Activated T-cell treated with anti-CD3 and anti-CD28 coated beads, Interleukin-2, amount 50 U/mL, for 72 hours (primary cell): ENCODE measurements around the gene TEPSIN. TPM values are rescaled to one million over a fixed set of nuclear protein-coding genes. Genes with fewer than 3 reads are reported as not detected.
A peak's percentile ranks its signal among the peaks of the same experiment; 100 is the strongest.

Source experiments
- ATAC-seq, 2 donors: fragments of 150-1000 bp; cut with Tn5 transposase; replicated peaks in 1 of 2; 2 replicates each; pipeline ENCODE4 v1.10.0; 2021; ENCODE audit warnings: moderate library complexity in 2 of 2, mild to moderate bottlenecking in 1 of 2
- DNase-seq, 2 donors: peaks; one replicate each; pipeline ENCODE4 v3.0.0; 2021 to 2022; ENCODE audit warnings: mixed read lengths in 1 of 2
- H3K27ac Mint-ChIP-seq: one replicate; pipeline ENCODE4 v1.8.0; 2022; ENCODE audit warnings: mild to moderate bottlenecking, moderate library complexity, mixed read lengths
- H3K27me3 Mint-ChIP-seq: one replicate; pipeline ENCODE4 v1.8.0; 2022; ENCODE audit warnings: low read depth, mixed read lengths
- H3K36me3 Mint-ChIP-seq, 2 donors: one replicate each; pipeline ENCODE4 v1.8.0; 2022; ENCODE audit warnings: mixed read lengths in 2 of 2, mild to moderate bottlenecking in 1 of 2; ENCODE audit not compliant: insufficient read depth in 2 of 2
- H3K4me1 Mint-ChIP-seq: one replicate; pipeline ENCODE4 v1.8.0; 2022; ENCODE audit warnings: low read depth, mixed read lengths
- H3K4me3 Mint-ChIP-seq, 2 donors: one replicate each; pipeline ENCODE4 v1.8.0; 2022; ENCODE audit warnings: mild to moderate bottlenecking in 2 of 2, mixed read lengths in 2 of 2, moderate library complexity in 2 of 2
- H3K9me3 Mint-ChIP-seq, 2 donors: one replicate each; pipeline ENCODE4 v1.8.0; 2022; ENCODE audit warnings: mixed read lengths in 2 of 2
- total RNA-seq, 2 donors: library from RNA; stranded (reverse); gene quantifications; one replicate each; pipeline ENCODE4 v1.2.3, GENCODE V29; 2022

TEPSIN gene
- total RNA-seq, 2 donors from 2014 or later = 39.1 to 55.0 TPM

DNA sequence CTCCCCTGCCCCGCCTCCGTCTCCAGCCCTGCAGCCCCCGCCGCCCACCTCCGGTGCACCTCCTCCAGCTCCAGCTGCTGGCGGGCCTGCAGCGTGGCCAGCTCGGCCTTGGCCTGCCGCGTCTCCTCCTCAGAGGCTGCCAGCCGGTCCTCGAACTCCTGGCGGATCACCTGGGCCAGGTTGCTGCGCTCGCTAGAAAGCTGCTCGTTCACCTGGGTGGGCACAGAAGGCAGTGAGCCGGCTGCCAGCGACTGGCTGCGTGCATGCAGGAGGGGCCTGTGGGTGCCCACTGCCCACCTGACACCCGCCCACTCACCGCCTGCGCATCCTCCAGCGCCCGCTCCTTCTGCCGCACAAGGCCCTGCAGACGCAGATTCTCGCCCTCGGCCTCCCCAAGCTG is 48.3 kb downstream of the TEPSIN start:
- DNase-seq (no peak), ATAC-seq (no peak)
- Mint-ChIP-seq H3K9me3 (no peaks in the 10 kb centered on the region), H3K36me3 (no peaks in the 10 kb centered on the region), H3K27ac (no peak overlapping the region), H3K4me3 (no peak overlapping the region), H3K27me3 (no peaks in the 10 kb centered on the region), H3K4me1 (no peaks in the 10 kb centered on the region)

DNA sequence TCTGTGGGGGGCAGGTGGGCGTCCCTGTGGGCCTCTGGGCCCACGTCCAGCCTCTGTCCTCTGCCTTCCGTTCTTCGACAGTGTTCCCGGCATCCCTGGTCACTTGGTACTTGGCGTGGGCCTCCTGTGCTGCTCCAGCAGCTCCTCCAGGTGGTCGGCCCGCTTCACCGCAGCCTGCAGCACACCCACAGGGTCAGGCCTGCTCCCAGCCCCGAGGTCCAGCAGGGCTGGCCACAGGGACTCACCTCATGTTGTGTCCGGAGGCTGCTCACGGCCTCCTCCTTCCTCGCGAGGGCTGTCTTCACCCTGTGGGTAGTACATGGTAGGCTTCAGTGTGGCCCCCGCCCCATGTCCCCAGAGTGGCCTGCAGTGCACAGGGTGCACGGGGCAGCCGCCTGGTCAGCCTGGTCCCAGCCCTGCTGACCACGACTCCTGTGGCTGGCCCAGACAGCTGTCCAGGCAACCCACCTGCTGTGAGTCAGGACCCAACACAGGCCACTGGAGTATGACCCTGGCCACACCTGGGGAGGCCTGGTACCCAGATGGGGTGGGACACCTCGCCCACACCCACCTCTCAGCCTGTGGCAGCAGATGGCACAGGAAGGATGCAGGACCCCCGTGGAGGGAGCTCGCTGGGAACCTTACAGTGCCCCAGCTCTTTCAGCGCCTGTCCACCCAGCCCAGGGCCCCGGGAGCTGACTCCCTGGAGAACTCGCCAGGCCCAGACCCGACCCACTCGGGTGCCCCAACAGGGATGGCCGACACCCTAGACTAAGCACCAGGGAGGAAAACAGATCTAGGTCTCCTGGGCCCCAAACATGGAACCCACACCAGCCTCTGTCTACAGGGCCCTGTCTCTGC is 49.0 kb downstream of the TEPSIN start:
- no peaks in the 10 kb centered on the region for H3K27me3 Mint-ChIP-seq
- H3K4me1 Mint-ChIP-seq = no peaks in the 10 kb centered on the region
- no peak for DNase-seq
- peak in 1 of 2 donors; percentile 17 for ATAC-seq
- H3K27ac Mint-ChIP-seq = no peak overlapping the region
- H3K4me3 Mint-ChIP-seq = no peak overlapping the region
- H3K36me3 Mint-ChIP-seq = no peaks in the 10 kb centered on the region
- no peaks in the 10 kb centered on the region for H3K9me3 Mint-ChIP-seq

DNA sequence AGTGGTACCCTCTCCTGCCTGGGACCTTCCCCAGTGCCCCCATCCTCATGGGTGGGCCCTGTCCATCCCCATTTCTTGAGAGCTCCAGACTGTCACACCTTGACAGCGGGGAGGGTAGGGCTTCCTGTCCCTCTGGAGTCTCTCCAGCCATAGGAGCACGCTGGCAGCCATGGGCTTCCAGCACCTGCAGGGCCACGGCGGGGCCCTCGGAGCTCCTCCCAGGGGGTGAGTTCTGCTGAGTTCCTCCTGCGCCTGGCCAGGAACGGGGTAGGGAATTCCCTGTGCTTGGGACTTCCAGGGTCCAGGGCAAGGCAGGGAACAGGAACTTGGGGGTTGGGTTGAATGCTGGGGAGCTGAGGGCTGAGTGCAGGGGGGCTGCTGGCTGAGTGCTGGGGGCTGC is 49.8 kb downstream of the TEPSIN start:
- H3K4me3 Mint-ChIP-seq = no peak overlapping the region
- DNase-seq (no peak), ATAC-seq (no peak)
- no peaks in the 10 kb centered on the region for H3K4me1 Mint-ChIP-seq
- H3K36me3 Mint-ChIP-seq = no peaks in the 10 kb centered on the region
- no peaks in the 10 kb centered on the region for H3K27me3 Mint-ChIP-seq
- H3K9me3 Mint-ChIP-seq = no peaks in the 10 kb centered on the region
- H3K27ac Mint-ChIP-seq = no peak overlapping the region

DNA sequence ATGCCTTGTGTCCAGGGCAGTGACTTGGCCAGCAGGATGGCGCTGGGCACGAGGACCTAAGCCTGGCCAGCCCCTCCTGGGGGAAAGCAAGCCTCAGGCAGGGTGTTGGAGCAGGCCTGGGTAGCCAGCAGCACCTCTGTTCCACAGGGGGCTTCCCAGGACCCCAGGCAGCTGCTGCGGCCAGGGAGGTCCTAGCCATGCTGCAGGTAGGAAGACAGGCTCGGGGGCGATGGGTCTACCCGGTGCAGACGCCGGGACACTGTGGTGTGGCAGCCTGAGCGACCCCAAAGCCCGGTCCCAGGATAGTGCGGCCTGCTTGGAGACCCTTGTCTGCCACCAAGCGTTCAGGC is 50.4 kb downstream of the TEPSIN start:
- Mint-ChIP-seq H3K36me3 (no peaks in the 10 kb centered on the region), H3K4me3 (no peak overlapping the region), H3K27ac (no peak overlapping the region), H3K9me3 (no peaks in the 10 kb centered on the region), H3K4me1 (no peaks in the 10 kb centered on the region), H3K27me3 (no peaks in the 10 kb centered on the region)
- DNase-seq = no peak
- no peak for ATAC-seq

DNA sequence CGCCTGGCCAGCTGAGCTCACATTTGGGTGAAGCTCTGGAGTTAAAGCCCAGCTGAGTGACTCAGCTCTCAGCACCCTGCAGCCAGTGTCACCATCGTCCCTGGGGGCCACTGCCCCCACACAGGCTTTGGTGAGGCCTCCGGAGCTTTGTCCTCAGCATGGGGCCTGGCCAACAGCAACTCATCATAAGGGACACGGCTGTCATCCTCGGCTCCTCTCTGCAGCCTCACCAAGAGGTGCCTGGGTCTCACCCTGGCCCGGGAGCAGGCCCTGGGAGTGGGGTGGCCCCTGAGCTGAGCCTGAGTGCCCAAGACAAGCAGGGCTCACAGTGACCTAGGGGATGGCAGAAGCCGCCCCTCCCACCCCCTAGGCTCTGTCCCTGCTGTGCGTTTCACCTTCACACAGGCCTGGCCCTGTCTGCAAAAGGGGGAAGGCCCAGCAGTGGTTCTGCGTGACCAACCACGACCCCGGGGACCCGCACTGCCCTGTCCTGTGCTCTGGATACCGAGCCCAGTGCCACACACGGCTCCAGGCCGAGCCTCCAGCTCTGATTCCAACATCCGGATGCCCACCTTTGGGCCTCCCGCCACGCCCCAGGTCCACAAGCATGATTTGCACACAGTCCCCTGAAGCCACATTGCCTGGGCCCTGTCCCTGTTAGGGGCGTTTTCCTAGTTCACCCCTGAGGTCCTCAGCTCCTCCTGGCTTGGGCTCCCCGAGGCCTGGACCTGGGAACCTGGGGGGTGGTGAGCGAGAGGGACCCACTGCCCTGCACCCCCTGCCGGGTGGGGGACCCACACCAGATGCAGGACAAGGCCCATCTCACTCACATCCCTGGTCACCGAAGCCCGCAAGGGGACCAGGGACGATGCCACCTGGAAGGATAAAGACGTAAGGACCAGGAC is 51.0 kb downstream of the TEPSIN start:
- Mint-ChIP-seq H3K9me3 (no peaks in the 10 kb centered on the region), H3K36me3 (no peaks in the 10 kb centered on the region), H3K27me3 (no peaks in the 10 kb centered on the region), H3K4me3 (no peak overlapping the region), H3K27ac (no peak overlapping the region), H3K4me1 (no peaks in the 10 kb centered on the region)
- ATAC-seq (no peak), DNase-seq (no peak)

DNA sequence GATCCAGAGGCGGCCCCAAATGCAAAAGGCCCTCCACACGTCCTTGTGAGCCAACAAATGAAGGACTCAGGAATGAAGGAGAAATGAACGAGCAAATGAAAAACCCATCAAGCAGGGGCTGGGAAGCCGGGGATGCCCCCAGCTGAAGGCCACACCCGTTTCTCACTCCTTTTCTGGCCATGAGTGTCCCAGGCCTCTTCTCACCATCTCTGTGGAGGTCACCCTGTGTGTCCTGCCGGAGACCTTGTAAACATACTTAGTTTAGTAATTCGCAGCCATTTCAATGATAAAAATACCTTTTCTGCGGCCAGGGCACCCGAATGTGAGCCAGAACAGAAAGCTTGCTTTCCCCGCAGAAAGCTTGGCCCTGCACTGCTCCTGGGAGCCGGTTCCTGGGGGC is 51.7 kb downstream of the TEPSIN start:
- no peak for ATAC-seq
- Mint-ChIP-seq H3K36me3 (no peaks in the 10 kb centered on the region), H3K9me3 (no peaks in the 10 kb centered on the region), H3K4me1 (no peaks in the 10 kb centered on the region), H3K27ac (no peak overlapping the region), H3K27me3 (no peaks in the 10 kb centered on the region), H3K4me3 (no peak overlapping the region)
- DNase-seq = no peak

DNA sequence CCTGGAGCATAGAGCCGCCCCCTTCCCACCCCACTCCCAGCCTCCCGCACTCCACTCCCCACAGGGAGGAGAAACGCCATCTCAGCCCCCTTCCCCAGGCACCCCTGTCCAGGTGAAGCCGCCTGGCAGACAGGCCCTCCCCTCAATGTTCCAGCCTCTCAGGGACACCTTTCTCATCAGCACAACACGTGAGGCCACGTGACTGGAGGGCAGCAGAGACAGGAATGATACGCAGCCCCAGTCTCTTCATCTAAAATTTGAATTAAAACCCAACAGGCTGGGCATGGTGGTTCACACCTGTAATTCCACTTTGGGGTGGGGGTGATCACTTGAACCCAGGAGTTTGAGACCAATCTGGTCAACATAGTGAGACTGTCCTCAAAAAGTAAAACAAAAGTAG is 52.7 kb downstream of the TEPSIN start:
- H3K27me3 Mint-ChIP-seq = no peaks in the 10 kb centered on the region
- H3K4me1 Mint-ChIP-seq = no peaks in the 10 kb centered on the region
- H3K4me3 Mint-ChIP-seq = no peak overlapping the region

DNA sequence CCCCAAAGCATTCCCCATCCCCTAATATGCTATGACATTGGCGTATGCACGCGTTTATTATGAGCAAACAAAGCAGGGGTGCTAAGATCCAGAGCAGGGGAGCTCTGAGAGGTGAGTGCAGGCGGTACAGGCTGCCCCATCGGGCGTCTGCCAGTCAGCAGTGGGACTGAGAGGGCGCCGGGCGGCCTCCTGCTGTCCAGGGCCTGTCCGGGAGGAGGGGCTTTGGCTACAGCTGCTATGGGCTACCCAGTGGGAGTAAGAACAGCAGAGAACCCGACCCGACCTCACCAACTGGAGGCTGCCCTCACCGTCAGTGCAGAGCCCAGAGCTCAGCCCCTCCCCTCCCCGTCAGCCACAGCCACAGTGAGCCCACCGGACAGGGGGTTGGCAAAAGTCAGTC is 54.3 kb downstream of the TEPSIN start:
- Mint-ChIP-seq H3K36me3 (no peaks in the 10 kb centered on the region), H3K4me3 (no peak overlapping the region), H3K9me3 (no peaks in the 10 kb centered on the region), H3K27ac (no peak overlapping the region), H3K27me3 (no peaks in the 10 kb centered on the region), H3K4me1 (no peaks in the 10 kb centered on the region)
- no peak for DNase-seq
- no peak for ATAC-seq

More for the DNA sequence above, 52.7 kb downstream of the TEPSIN start:
- H3K9me3 Mint-ChIP-seq = no peaks in the 10 kb centered on the region
- H3K36me3 Mint-ChIP-seq = no peaks in the 10 kb centered on the region
- H3K27ac Mint-ChIP-seq = no peak overlapping the region
- ATAC-seq (no peak), DNase-seq (no peak)

DNA sequence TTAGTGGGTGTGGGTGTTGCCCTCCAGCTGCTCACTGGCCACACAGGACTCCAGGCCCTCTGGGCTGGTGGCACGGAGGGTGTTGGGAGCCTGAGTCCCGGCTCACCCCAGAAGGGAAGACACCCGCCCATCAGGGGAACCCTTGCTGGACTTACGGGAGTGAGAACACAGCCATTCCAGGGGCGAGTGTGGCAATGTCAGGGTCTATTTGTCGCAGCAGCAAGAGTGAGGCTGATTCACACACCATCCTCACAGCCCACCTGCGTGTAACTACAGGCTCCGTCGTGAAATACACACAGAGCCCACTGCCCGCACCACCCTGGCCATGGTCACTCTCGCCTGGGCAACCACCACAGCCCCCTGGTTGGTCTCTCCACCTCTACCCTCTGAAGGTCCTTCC is 55.0 kb downstream of the TEPSIN start:
- no peak overlapping the region for H3K27ac Mint-ChIP-seq
- H3K4me3 Mint-ChIP-seq = no peak overlapping the region
- H3K4me1 Mint-ChIP-seq = no peaks in the 10 kb centered on the region
- H3K27me3 Mint-ChIP-seq = no peaks in the 10 kb centered on the region
- DNase-seq = no peak
- H3K9me3 Mint-ChIP-seq = no peaks in the 10 kb centered on the region
- no peak for ATAC-seq
- H3K36me3 Mint-ChIP-seq = no peaks in the 10 kb centered on the region

DNA sequence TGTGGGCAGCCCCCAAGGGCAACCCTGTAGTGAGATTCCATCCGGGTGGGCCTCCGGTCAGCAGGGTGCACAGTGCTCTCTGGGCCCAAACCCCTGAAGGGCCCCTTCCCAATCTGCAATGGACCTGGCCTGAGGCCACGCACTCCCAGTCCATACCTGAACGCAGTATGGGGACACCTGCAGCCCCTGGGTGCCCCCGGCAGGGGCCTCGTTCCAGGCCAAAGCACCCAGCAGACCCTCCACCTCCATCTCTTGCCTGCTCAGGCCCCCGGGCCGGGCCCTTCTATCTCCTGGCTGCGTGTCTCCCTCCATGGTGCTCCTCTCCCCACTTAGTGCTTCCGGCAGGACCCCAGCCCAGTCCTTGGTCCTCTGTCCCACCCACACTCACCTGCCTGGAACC is 55.5 kb downstream of the TEPSIN start:
- no peaks in the 10 kb centered on the region for H3K36me3 Mint-ChIP-seq
- H3K4me1 Mint-ChIP-seq = no peaks in the 10 kb centered on the region
- H3K4me3 Mint-ChIP-seq = no peak overlapping the region
- H3K27ac Mint-ChIP-seq = no peak overlapping the region
- no peaks in the 10 kb centered on the region for H3K27me3 Mint-ChIP-seq
- DNase-seq = no peak
- no peak for ATAC-seq
- H3K9me3 Mint-ChIP-seq = no peaks in the 10 kb centered on the region

DNA sequence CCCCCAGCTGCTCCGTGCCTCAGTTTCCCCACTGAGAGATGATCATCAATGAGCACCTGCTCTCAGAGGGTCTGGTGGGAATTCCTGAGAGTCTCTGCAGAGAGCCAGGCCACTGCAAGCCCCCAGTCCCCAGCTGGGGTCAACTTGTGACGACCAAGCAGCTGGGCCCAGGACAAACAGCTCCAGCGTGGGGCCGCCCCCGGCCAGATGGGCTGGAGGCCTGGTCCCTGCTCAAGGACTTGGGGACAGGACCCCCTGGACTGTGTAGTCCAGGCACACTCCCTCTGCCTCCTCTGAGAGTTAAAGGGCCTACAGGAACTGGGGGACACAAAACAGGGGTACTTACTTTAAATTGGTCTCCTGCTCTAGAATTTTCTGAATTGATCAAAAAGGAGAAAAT is 56.3 kb downstream of the TEPSIN start:
- Mint-ChIP-seq H3K4me3 (no peak overlapping the region), H3K36me3 (no peaks in the 10 kb centered on the region), H3K4me1 (no peaks in the 10 kb centered on the region), H3K9me3 (no peaks in the 10 kb centered on the region), H3K27me3 (no peaks in the 10 kb centered on the region), H3K27ac (no peak overlapping the region)
- DNase-seq (no peak), ATAC-seq (no peak)

DNA sequence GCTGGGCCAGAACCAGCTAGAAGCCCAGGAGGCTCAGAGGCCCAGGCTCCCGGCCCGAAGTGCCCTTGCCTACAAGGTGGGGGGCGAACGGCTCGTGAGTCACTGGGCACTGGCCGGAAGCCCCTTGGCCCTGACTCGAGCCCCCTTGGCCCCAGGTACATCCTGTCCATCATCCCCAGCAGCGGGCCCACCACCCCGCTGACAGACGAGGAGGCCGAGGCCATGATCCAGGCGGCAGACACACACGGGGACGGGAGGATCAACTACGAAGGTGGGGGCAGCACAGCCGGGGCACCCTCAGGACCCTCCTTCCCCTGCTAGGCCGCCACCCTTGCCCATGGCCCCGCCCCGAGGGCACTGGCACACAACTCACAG is 57.1 kb downstream of the TEPSIN start:
- DNase-seq = no peak
- no peaks in the 10 kb centered on the region for H3K4me1 Mint-ChIP-seq
- no peaks in the 10 kb centered on the region for H3K36me3 Mint-ChIP-seq
- H3K4me3 Mint-ChIP-seq = no peak overlapping the region
- no peaks in the 10 kb centered on the region for H3K9me3 Mint-ChIP-seq
- no peak for ATAC-seq
- H3K27ac Mint-ChIP-seq = no peak overlapping the region
- H3K27me3 Mint-ChIP-seq = no peaks in the 10 kb centered on the region

DNA sequence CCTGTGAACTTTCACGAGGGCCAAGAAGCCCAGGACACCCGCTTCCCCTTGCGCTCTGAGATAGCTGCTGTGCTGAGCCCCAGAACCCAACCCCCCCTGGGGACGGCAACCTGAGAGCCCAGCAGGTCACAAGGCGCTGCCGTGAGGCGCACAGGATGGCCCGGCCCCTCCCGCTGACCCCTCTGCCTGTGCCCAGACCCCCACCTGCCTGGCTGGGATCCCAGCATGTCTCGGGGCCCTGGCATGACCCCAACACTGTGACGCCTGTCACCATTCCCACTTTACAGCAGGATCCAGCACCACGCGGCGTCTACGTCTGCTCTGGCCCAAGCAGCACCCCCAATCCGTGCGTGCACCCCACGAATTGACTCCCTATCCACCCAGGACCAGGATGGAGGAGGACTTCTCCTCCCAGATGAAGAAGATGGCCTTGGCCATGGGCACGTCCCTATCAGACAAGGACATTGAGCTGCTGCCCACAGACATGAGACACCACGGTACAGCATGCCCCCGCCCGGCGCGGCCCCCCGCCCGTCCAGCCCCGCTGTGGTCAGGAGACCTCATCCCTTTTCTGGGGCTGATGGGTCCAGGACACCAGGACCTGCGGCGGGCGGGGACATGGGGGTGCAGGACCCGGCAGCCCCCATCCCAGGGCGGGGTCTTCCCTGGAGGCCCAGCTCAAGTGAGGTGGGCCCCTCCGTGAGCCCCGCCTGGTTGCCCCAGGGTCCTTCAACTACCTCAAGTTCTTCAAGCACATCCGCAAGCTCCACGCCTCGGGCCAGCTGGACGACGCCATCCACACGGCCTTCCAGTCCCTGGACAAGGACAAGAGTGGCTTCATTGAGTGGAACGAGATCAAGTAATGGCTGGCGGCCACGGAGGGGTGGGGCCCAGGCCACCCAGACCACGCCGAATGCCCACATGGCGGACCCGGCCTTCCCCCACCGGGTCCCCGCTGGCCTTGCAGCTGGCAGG is 57.7 kb downstream of the TEPSIN start:
- H3K9me3 Mint-ChIP-seq = no peaks in the 10 kb centered on the region
- DNase-seq (no peak), ATAC-seq (no peak)
- H3K4me1 Mint-ChIP-seq = no peaks in the 10 kb centered on the region
- no peaks in the 10 kb centered on the region for H3K36me3 Mint-ChIP-seq
- H3K4me3 Mint-ChIP-seq = no peak overlapping the region
- H3K27ac Mint-ChIP-seq = no peak overlapping the region
- H3K27me3 Mint-ChIP-seq = no peaks in the 10 kb centered on the region
